SJSA1 (cell line): ENCODE measurements around the gene FRMD6. TPM values are rescaled to one million over a fixed set of nuclear protein-coding genes. Genes with fewer than 3 reads are reported as not detected.

ENCODE experiments used
- DNase-seq, 2 experiments: peaks; one replicate each; pipeline ENCODE4 v3.0.0-alpha.2; 2015 to 2020; ENCODE audit warnings: low spot score in 2 of 2, low read depth in 1 of 2
- H3K27ac ChIP-seq: fragments of 250-450 bp; sonication (Bioruptor Pico); 2 replicates; pipeline ENCODE4 v1.5.1; 2020; ENCODE audit warnings: mild to moderate bottlenecking, moderate library complexity
- H3K27me3 ChIP-seq: fragments of 250-450 bp; sonication (Bioruptor Pico); replicated peaks from 2 replicates; pipeline ENCODE4 v1.5.1; 2020; ENCODE audit warnings: mild to moderate bottlenecking, moderate library complexity
- H3K36me3 ChIP-seq: fragments of 250-450 bp; sonication (Bioruptor Pico); 2 replicates; pipeline ENCODE4 v1.5.1; 2020; ENCODE audit warnings: mild to moderate bottlenecking
- H3K4me1 ChIP-seq: fragments of 250-450 bp; sonication (Bioruptor Pico); replicated peaks from 2 replicates; pipeline ENCODE4 v1.6.1; 2021; ENCODE audit warnings: mild to moderate bottlenecking
- H3K4me3 ChIP-seq: fragments of 250-450 bp; sonication (Bioruptor Pico); 2 replicates; pipeline ENCODE4 v1.5.1; 2020; ENCODE audit warnings: mild to moderate bottlenecking
- H3K9me3 ChIP-seq: fragments of 250-450 bp; sonication (Bioruptor Pico); replicated peaks from 2 replicates; pipeline ENCODE4 v1.5.1; 2020; ENCODE audit warnings: mild to moderate bottlenecking
- total RNA-seq: library from RNA; depleted of rRNA; stranded (reverse); fragments of >200 nt; shearing (Covaris generic); gene quantifications from 2 replicates; pipeline ENCODE4 v1.2.3, GENCODE V29; 2014

The FRMD6 gene
- total RNA-seq, 1 experiment from 2014 or later = 108 TPM

DNA sequence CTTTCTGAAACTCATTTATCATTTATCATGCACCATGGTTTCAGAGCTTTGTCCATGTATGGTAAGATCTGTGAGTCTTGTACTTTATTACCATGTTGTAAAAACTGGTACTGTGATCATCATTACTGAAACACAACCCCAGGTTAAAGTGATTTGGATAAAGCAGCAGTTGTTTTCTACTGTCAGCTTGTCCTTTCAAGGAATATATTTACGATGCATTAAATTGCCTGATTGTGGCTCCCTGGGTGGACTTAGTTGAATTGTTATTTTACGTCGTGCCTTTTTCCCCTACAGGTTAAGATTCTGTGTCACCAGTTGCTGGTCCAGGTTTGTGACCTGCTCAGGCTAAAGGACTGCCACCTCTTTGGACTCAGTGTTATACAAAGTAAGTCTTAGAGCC, 46.1 kb downstream of the FRMD6 start:
- peaks cover 69% of the 10 kb centered on the region for H3K36me3 ChIP-seq
- H3K4me3 ChIP-seq = no peak overlapping the region
- H3K27me3 ChIP-seq = no peaks in the 10 kb centered on the region
- no peak overlapping the region for H3K27ac ChIP-seq
- no peak for DNase-seq
- peaks cover 13% of the 10 kb centered on the region for H3K4me1 ChIP-seq
- H3K9me3 ChIP-seq = no peaks in the 10 kb centered on the region

DNA sequence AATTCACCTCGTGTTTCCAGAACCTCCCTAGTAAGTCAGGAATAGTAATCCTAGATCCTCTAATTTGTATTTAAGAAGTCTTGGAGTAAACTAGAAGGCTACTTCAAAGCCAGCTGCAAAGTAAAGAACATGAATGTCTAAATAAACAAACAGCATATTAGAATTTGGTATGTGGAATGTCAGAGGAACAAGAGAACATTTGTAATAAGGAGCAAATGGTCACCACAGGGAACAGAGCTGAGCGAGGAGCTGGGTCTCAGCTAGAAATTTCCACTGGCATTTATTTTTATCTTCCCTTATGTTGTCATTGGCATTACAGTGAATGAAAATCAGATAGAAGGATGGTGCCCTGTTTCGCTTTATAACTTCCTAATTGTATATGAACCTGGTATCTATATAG, 50.2 kb downstream of the FRMD6 start:
- no peaks in the 10 kb centered on the region for H3K27me3 ChIP-seq
- peaks cover 82% of the 10 kb centered on the region for H3K36me3 ChIP-seq
- DNase-seq = peak in 1 of 2 experiments; percentile 52
- H3K4me3 ChIP-seq = no peak overlapping the region
- no peak overlapping the region for H3K27ac ChIP-seq
- peaks cover 22% of the 10 kb centered on the region for H3K4me1 ChIP-seq
- H3K9me3 ChIP-seq = no peaks in the 10 kb centered on the region

DNA sequence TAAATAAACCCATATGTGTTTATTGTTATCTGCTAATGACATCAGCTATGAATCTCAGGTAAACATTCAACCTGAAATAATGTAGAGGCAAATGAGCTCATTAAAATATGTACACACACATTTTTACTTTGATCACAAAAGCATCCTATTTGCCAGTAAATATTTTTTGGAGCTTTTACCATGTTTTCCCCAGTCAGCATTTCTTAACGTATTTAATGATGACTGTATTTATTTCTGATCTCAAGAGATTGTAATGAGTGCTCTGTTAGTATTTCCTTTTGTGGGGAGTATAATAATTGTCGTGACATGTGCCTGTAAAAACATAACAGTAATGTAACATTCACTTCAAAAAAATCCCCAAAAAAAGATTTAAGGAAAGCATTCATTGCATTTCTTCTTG, 52.1 kb downstream of the FRMD6 start:
- DNase-seq = no peak
- no peak overlapping the region for H3K4me3 ChIP-seq
- no peaks in the 10 kb centered on the region for H3K9me3 ChIP-seq
- no peaks in the 10 kb centered on the region for H3K27me3 ChIP-seq
- H3K36me3 ChIP-seq = peaks cover 89% of the 10 kb centered on the region
- H3K4me1 ChIP-seq = peaks cover 22% of the 10 kb centered on the region
- no peak overlapping the region for H3K27ac ChIP-seq

DNA sequence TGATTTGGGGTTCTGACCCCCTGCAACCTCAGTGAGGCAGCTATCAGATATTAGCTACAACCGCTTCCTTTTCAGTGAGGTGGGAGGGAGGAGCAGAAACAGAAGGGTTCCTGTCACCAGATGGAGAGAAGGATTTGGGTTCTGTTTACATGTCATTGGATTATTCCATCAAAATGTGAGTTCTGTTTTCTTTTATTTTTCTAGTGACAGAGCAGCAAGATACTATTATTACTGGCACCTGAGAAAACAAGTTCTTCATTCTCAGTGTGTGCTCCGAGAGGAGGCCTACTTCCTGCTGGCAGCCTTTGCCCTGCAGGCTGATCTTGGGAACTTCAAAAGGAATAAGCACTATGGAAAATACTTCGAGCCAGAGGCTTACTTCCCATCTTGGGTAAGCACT, 52.8 kb downstream of the FRMD6 start:
- Histone ChIP-seq H3K4me3 (no peak overlapping the region), H3K4me1 (peaks cover 22% of the 10 kb centered on the region), H3K27ac (no peak overlapping the region), H3K27me3 (no peaks in the 10 kb centered on the region), H3K9me3 (no peaks in the 10 kb centered on the region), H3K36me3 (peaks cover 91% of the 10 kb centered on the region)
- DNase-seq = no peak

DNA sequence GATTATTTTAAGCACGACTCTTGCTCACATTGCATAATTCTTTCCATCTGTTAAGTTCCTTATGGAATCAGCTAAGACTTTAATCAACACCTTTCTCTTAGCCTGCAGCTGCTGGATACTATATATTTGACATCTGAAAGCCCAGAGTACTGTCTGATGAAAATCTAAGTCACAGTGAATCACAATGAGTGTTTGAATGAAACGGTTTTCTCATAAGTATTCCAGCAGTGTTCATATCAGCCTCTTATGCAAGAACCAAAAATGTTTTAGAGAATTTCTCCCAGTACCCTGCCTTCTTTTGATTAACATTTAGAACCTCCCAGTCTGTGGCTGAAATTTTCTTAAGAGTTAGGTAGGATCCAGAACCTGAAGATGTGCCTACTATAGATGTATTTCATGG, 55.6 kb downstream of the FRMD6 start:
- peaks cover 94% of the 10 kb centered on the region for H3K36me3 ChIP-seq
- H3K9me3 ChIP-seq = no peaks in the 10 kb centered on the region
- H3K27me3 ChIP-seq = no peaks in the 10 kb centered on the region
- DNase-seq = no peak
- H3K4me3 ChIP-seq = no peak overlapping the region
- H3K27ac ChIP-seq = no peak overlapping the region
- peaks cover 14% of the 10 kb centered on the region for H3K4me1 ChIP-seq

DNA sequence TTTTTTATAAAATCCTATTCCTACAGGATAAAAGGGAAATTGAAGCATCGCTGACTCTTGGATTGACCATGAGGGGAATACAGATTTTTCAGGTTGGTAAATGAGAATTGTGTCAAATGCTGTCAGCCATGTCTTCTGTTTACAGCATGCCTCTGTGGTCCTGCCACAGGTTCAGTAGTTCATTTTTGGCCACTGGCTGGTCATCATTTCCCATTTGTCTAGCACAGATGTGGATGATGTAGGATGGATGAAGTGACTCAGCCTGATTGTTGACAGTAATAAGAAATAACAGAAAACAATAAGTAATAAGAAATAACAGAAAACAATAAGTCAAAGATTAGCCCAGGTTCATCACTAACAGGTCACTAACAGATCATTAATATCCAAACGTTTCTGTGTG, 59.8 kb downstream of the FRMD6 start:
- Histone ChIP-seq H3K9me3 (no peaks in the 10 kb centered on the region), H3K27me3 (no peaks in the 10 kb centered on the region), H3K27ac (no peak overlapping the region), H3K4me3 (no peak overlapping the region), H3K4me1 (no peaks in the 10 kb centered on the region), H3K36me3 (peaks cover 92% of the 10 kb centered on the region)
- DNase-seq = no peak

DNA sequence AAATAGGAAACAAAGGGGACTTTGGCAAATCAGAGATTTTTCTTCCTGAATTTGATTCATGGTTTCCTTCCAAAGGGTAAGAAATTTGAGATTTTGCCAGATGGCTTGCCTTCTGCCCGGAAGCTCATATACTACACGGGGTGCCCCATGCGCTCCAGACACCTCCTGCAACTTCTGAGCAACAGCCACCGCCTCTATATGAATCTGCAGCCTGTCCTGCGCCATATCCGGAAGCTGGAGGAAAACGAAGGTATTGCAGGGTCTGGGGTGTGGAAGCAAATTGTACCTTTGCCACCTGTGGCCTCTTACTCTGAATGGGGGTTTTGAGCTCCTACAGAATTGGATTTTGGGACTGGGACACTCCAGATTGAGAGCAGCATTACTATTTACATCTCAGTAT, 63.5 kb downstream of the FRMD6 start:
- Histone ChIP-seq H3K4me1 (no peaks in the 10 kb centered on the region), H3K9me3 (no peaks in the 10 kb centered on the region), H3K36me3 (peaks cover 92% of the 10 kb centered on the region), H3K27ac (no peak overlapping the region), H3K27me3 (no peaks in the 10 kb centered on the region), H3K4me3 (no peak overlapping the region)
- DNase-seq = no peak

DNA sequence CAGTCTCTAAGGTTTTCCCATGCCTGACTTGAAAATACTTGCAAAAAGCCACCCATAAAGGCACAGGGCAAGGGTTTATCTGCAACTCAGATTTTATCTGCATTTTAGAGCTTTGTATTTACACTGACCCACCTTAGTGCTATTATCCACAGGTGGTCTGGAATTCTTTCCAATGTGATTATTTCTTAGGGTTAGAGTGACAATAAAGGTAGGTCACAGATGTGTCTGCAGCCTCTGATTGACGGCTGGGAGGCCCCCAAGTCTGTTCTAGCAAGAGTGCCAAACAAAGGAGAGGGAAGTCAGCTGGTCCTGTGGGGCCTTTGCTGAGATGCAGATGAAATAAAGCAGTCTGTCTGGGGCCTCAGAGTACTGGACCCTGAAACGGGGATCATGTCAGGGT, 64.0 kb downstream of the FRMD6 start:
- no peak for DNase-seq
- H3K27ac ChIP-seq = no peak overlapping the region
- H3K4me1 ChIP-seq = no peaks in the 10 kb centered on the region
- H3K27me3 ChIP-seq = no peaks in the 10 kb centered on the region
- H3K9me3 ChIP-seq = no peaks in the 10 kb centered on the region
- peaks cover 95% of the 10 kb centered on the region for H3K36me3 ChIP-seq
- no peak overlapping the region for H3K4me3 ChIP-seq

DNA sequence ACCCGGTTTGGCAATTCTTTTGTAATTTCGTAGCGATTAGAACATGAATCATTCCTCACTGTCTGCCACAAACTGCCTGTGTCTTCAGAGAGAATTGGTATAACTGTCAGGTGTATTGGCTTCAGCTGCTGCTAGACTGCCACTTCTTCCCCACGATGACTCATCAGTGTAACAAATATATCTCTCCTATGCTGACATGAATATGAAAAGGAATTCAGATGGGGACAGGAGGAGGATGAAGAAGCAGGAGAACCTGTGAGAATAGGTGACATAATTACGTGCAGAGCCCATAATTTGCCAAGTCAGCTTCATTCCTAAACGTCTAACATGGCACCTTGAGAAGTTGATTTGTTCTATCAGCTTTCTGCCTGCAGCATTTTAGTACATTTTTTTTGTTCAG, 64.9 kb downstream of the FRMD6 start:
- Histone ChIP-seq H3K4me3 (no peak overlapping the region), H3K4me1 (no peaks in the 10 kb centered on the region), H3K27ac (no peak overlapping the region), H3K9me3 (no peaks in the 10 kb centered on the region), H3K36me3 (peaks cover 97% of the 10 kb centered on the region), H3K27me3 (no peaks in the 10 kb centered on the region)
- no peak for DNase-seq

DNA sequence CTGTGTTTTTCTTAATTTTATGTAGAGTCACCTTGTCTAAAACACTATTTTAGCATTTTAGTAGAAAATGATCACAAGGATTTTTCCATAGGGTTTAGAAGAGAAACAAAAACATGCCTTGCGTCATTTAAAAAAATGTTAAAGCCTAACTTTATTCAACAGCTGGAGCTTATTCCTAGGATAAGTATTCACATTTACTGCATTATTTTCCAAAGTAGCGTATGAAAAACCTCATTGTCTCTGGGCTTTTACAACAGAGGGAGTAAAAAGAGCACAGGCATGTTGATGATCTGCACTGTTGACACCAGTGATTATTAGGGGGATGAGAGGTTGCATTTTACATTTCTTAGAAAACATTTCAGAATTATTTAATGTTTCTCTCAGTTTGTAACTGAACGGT, 66.1 kb downstream of the FRMD6 start:
- Histone ChIP-seq H3K4me1 (no peaks in the 10 kb centered on the region), H3K27me3 (no peaks in the 10 kb centered on the region), H3K27ac (no peak overlapping the region), H3K36me3 (peaks cover 97% of the 10 kb centered on the region), H3K9me3 (no peaks in the 10 kb centered on the region), H3K4me3 (no peak overlapping the region)
- DNase-seq = no peak

DNA sequence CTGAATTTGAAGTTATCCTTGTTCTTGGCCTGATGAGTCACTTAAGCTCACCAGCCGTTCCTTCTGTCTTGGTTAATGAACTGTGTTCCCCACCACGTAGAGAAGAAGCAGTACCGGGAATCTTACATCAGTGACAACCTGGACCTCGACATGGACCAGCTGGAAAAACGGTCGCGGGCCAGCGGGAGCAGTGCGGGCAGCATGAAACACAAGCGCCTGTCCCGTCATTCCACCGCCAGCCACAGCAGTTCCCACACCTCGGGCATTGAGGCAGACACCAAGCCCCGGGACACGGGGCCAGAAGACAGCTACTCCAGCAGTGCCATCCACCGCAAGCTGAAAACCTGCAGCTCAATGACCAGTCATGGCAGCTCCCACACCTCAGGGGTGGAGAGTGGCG, 68.2 kb downstream of the FRMD6 start:
- Histone ChIP-seq H3K27ac (no peak overlapping the region), H3K36me3 (peaks cover 95% of the 10 kb centered on the region), H3K27me3 (no peaks in the 10 kb centered on the region), H3K4me3 (no peak overlapping the region), H3K9me3 (no peaks in the 10 kb centered on the region), H3K4me1 (no peaks in the 10 kb centered on the region)
- no peak for DNase-seq

DNA sequence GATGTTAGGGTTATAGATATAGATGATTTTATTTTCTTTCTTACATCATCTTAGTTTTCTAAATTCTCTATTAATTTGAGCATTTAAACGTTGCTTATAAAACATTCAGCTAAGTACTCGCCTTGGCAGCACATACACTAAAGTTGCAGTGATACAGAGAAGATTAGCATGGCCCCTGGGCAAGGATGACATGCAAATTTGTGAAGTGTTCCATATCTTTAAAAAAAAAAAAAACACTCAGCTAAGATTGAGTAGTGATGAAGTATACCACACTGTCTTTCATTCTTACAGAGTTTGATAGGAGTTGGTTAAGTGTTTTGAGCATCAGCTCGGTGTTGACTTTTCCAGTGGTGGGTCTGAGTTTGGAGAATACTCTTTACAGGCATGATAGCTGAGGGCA, 72.3 kb downstream of the FRMD6 start:
- Histone ChIP-seq H3K4me3 (no peak overlapping the region), H3K9me3 (no peaks in the 10 kb centered on the region), H3K36me3 (peaks cover 93% of the 10 kb centered on the region), H3K27ac (no peak overlapping the region), H3K4me1 (no peaks in the 10 kb centered on the region), H3K27me3 (no peaks in the 10 kb centered on the region)
- no peak for DNase-seq

DNA sequence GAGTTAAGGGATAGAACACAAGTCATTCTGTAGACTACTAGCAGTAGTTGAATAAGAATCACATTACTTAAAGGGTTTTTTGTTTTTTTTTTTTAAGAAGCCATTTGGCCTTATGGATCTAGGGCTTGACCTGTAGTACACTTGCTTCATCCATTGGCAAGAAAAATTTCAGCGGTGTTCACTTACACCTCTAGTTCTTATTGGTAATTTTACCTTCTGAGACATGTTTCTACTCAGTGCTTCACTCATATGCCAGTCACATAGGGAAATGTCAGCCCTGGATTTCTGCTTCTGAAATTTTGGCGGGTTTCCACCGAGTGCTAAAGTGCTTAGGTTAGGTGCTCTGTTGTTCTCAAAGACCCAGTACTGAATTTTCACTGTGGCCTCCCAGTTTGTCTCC, 72.9 kb downstream of the FRMD6 start:
- H3K27ac ChIP-seq = no peak overlapping the region
- H3K4me3 ChIP-seq = no peak overlapping the region
- no peak for DNase-seq
- H3K36me3 ChIP-seq = peaks cover 90% of the 10 kb centered on the region
- no peaks in the 10 kb centered on the region for H3K27me3 ChIP-seq
- no peaks in the 10 kb centered on the region for H3K9me3 ChIP-seq
- H3K4me1 ChIP-seq = no peaks in the 10 kb centered on the region

DNA sequence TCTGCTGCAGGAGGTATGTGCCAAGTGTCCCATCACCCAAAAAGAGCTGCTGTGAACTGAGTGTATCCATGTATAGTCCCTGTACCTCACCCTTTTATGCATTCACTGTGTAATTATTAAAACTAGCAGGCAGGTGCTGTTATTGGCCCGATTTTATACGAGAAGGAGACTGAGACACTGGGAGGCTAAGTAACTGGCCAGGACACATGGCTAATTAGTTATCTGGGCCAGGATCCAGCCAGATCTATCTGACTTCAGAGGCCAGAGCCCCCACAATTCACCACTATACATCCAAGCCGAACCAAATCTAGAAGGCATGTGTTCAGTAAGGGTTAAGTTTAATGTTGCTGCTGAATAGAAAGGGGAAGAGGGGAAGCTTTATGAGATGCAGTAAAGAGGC, 73.4 kb downstream of the FRMD6 start:
- H3K4me1 ChIP-seq = no peaks in the 10 kb centered on the region
- no peaks in the 10 kb centered on the region for H3K9me3 ChIP-seq
- no peak overlapping the region for H3K27ac ChIP-seq
- peaks cover 90% of the 10 kb centered on the region for H3K36me3 ChIP-seq
- H3K4me3 ChIP-seq = no peak overlapping the region
- no peak for DNase-seq
- H3K27me3 ChIP-seq = no peaks in the 10 kb centered on the region

DNA sequence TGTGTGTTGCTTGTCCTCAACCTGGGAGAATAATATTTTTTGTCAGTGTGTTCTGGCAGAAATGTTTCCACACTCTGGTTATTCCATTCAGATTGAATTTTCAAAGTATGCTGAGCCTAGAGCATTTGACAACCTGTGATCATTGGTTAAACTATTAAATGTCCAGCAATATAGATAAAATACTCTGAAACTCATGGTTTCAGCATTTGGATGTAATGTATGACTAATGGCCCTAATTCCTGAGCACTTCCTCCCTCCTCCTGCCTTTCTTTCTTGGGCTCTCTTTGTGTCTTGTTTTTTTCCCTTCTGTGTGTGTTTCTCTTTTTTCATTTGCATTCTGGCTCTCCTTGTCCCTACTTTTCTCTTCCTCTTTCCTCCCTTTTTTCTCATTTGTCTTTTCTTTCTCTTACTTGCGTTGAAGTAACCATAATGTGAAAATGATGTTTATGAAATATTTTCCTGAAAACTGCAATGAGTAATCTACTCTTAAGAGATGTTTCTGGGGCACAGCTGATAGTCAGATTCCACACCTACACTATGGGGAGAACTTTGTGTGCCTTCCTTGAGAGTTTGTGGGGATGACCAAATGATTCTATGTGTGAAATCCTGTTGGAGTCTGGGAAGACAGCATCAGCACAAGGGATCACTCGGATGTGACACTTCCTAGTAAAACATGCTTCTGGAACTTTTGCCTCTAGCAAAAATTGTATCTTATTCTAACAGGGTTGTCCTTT, 74.6 kb downstream of the FRMD6 start:
- no peaks in the 10 kb centered on the region for H3K4me1 ChIP-seq
- no peak for DNase-seq
- peaks cover 90% of the 10 kb centered on the region for H3K36me3 ChIP-seq
- H3K27ac ChIP-seq = peak overlapping the region; percentile 27; the same call in 1 of the 2 replicates
- H3K27me3 ChIP-seq = no peaks in the 10 kb centered on the region
- no peak overlapping the region for H3K4me3 ChIP-seq
- H3K9me3 ChIP-seq = no peaks in the 10 kb centered on the region
